B cell (primary cell): Measurements from ENCODE around the gene MYO16. TPM values are rescaled to one million over a fixed set of nuclear protein-coding genes. Genes with fewer than 3 reads are reported as not detected.

Source experiments
- ATAC-seq: fragments of 200-7000 bp; cut with Tn5 transposase; one replicate; pipeline ENCODE4 v1.10.0; 2021; ENCODE audit warnings: low read depth, mild to moderate bottlenecking, moderate number of reproducible peaks, moderate library complexity
- CTCF ChIA-PET: fragments of 350-600 bp; sonication (Branson Sonifier 250); formaldehyde crosslinking; loops from one replicate; lab custom pipeline; 2021; ENCODE audit warnings: antibody characterized with exemption, inconsistent platforms; lab: Charles Lee
- POLR2A ChIA-PET: fragments of 350-600 bp; sonication (Branson Sonifier 250); formaldehyde crosslinking; loops from one replicate; lab custom pipeline; 2021; ENCODE audit warnings: antibody characterized with exemption; lab: Charles Lee
- DNase-seq: peaks from one replicate; pipeline ENCODE4 v3.0.0; 2013
- H2AFZ ChIP-seq: 2 replicates; pipeline ENCODE4 v1.6.1; 2012; ENCODE audit warnings: mild to moderate bottlenecking, low read depth, low read length; ENCODE audit not compliant: insufficient read depth, poor library complexity, severe bottlenecking
- H3K27ac ChIP-seq, 2 donors: 1 replicate in 1 of 2; 2 replicates in 1 of 2; pipeline ENCODE4 v1.5.1; 2012 to 2013; ENCODE audit warnings: low read length in 2 of 2, mild to moderate bottlenecking in 2 of 2, moderate library complexity in 1 of 2
- H3K27me3 ChIP-seq, 4 experiments: fragments of 200-600 bp in 1 of 4; sonication (generic) in 1 of 4; replicated peaks in 1 of 4; 1 replicate in 2 of 4; 2 replicates in 2 of 4; pipeline versions ENCODE4 v1.6.1 to v1.7.0; 2013 to 2016; ENCODE audit warnings: low read length in 3 of 4, mild to moderate bottlenecking in 2 of 4, mixed read lengths in 1 of 4, moderate library complexity in 1 of 4; ENCODE audit not compliant: insufficient read depth in 4 of 4, control insufficient read depth in 3 of 4; ENCODE audit errors: control extremely low read depth in 1 of 4
- H3K36me3 ChIP-seq, 2 experiments: replicated peaks in 1 of 2; 1 replicate in 1 of 2; 2 replicates in 1 of 2; pipeline versions ENCODE4 v1.6.1 to v1.7.1; 2013; ENCODE audit warnings: low read length in 1 of 2; ENCODE audit not compliant: insufficient read depth in 2 of 2, control insufficient read depth in 1 of 2; ENCODE audit errors: control extremely low read depth in 1 of 2, extremely low read depth in 1 of 2
- H3K4me1 ChIP-seq, 2 donors: fragments of 200-600 bp in 1 of 2; sonication (generic) in 1 of 2; 1 replicate in 1 of 2; 2 replicates in 1 of 2; pipeline versions ENCODE4 v1.5.1 to v1.6.1; 2013 to 2017; ENCODE audit warnings: low read length in 2 of 2; ENCODE audit not compliant: control insufficient read depth in 2 of 2, insufficient read depth in 2 of 2
- H3K4me2 ChIP-seq: replicated peaks from 2 replicates; pipeline ENCODE3; 2012; ENCODE audit warnings: mild to moderate bottlenecking, low read depth, low read length; ENCODE audit not compliant: poor library complexity, severe bottlenecking
- H3K4me3 ChIP-seq, 5 experiments: fragments of 200-600 bp in 1 of 5; sonication (generic) in 1 of 5; 1 replicate in 3 of 5; 2 replicates in 2 of 5; pipeline versions ENCODE4 v1.5.1 to v1.7.0; 2011 to 2016; ENCODE audit warnings: low read length in 4 of 5, mild to moderate bottlenecking in 4 of 5, low read depth in 2 of 5, control low read depth in 1 of 5, moderate library complexity in 1 of 5; ENCODE audit not compliant: insufficient read depth in 1 of 5; ENCODE audit errors: control extremely low read depth in 1 of 5, extremely low read depth in 1 of 5
- H3K79me2 ChIP-seq: fragments of 200-600 bp; sonication (generic); one replicate; pipeline ENCODE4 v1.6.0; 2016; ENCODE audit warnings: low read length; ENCODE audit not compliant: control insufficient read depth, insufficient read depth
- H3K9ac ChIP-seq: fragments of 200-600 bp; sonication (generic); 2 replicates; pipeline ENCODE4 v1.6.1; 2017; ENCODE audit warnings: mild to moderate bottlenecking, low read length, moderate library complexity
- H3K9me3 ChIP-seq, 3 donors: one replicate each; pipeline versions ENCODE4 v1.6.1 to v1.7.1; 2013; ENCODE audit warnings: low read length in 2 of 3; ENCODE audit not compliant: control insufficient read depth in 2 of 3, insufficient read depth in 1 of 3; ENCODE audit errors: control extremely low read depth in 1 of 3
- H4K20me1 ChIP-seq: 2 replicates; pipeline ENCODE4 v1.6.0; 2012; ENCODE audit warnings: mild to moderate bottlenecking, low read length; ENCODE audit not compliant: insufficient read depth, control insufficient read depth, poor library complexity, severe bottlenecking
- H3K27ac Mint-ChIP-seq: one replicate; pipeline ENCODE4 v1.8.0; 2021; ENCODE audit warnings: mixed read lengths
- H3K27me3 Mint-ChIP-seq: one replicate; pipeline ENCODE4 v1.8.0; 2021; ENCODE audit warnings: mixed read lengths
- H3K4me1 Mint-ChIP-seq: one replicate; pipeline ENCODE4 v1.8.0; 2021; ENCODE audit warnings: mixed read lengths
- H3K4me3 Mint-ChIP-seq: one replicate; pipeline ENCODE4 v1.8.0; 2021; ENCODE audit warnings: mixed read lengths
- H3K9me3 Mint-ChIP-seq: one replicate; pipeline ENCODE4 v1.8.0; 2022; ENCODE audit warnings: mixed read lengths; ENCODE audit not compliant: insufficient read depth
- CTCF ChIP-seq: fragments of 200-600 bp; IDR thresholded peaks from one replicate; pipeline ENCODE4 v1.8.0; 2022; ENCODE audit warnings: antibody characterized with exemption, mild to moderate bottlenecking
- EZH2 ChIP-seq: IDR thresholded peaks from 2 replicates; pipeline ENCODE4 v1.6.1; 2012; ENCODE audit warnings: borderline replicate concordance, low read depth, mild to moderate bottlenecking, moderate library complexity, low read length; ENCODE audit not compliant: insufficient read depth, poor library complexity, severe bottlenecking
- WGBS: methylation state at CpG from one replicate; pipeline ENCODE4 v1.1.5; 2013; ENCODE audit warnings: missing lambda C conversion rate; ENCODE audit not compliant: insufficient coverage; 5-methylcytosine and 5-hydroxymethylcytosine counted together
- intact Hi-C: fragments of 100-400 bp; cut with micrococcal nuclease; formaldehyde crosslinking; loops from one replicate; pipeline ENCODE4 v1.10.0; 2022
- polyA plus RNA-seq: library from polyadenylated mRNA; depleted of rRNA; stranded (reverse); fragments of >200 nt; gene quantifications from 2 replicates; pipeline ENCODE4 v1.2.3, GENCODE V29; 2012
- total RNA-seq, 2 donors: library from RNA; stranded (reverse); fragments of 120-200 nt in 1 of 2; gene quantifications; 1 replicate in 1 of 2; 2 replicates in 1 of 2; pipeline versions ENCODE4 v1.2.3 to v1.2.4, GENCODE V29; 2013 to 2022

Gene MYO16
- total and polyA plus RNA-seq, 2 donors (not counting 1 experiment from before 2014, with no cell fraction given), result not detected

DNA sequence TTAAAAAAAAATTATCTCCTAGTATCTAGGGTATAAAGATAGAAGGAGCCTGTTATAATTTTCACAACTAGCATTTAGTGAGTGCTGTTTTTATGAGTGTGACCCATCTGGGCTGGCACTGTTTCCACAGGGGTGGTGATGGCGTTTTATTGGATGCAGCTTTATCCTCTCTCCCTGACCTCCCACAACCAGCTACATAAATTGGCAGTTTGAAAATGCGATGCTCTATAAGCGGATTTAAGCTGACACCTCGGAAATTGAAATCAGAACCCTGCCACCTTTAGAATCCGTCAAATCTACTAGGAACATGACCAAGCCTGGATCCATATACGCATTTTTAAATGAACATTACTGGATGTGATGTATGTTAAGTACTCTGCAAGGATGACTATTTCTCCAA, 44.9 kb downstream of the MYO16 start:
- intact Hi-C loops, result no loop called here
- Histone ChIP-seq H3K4me1 (no peaks in the 10 kb centered on the region), H3K9ac (no peak overlapping the region), H3K27ac (no peak overlapping the region), H3K4me2 (no peak overlapping the region), H3K27me3 (no peaks in the 10 kb centered on the region), H4K20me1 (no peaks in the 10 kb centered on the region), H3K4me3 (no peak overlapping the region), H2AFZ (no peak overlapping the region), H3K36me3 (no peaks in the 10 kb centered on the region), H3K9me3 (no peaks in the 10 kb centered on the region), H3K79me2 (no peaks in the 10 kb centered on the region)
- peaks cover 3% of the 10 kb centered on the region for H3K9me3 Mint-ChIP-seq
- no peak for ATAC-seq
- CTCF ChIA-PET, result no interaction called here
- WGBS, result no CpG with 5 or more reads among the region's 6 CpGs
- H3K4me3 Mint-ChIP-seq, result no peak overlapping the region
- DNase-seq, result no peak
- H3K27ac Mint-ChIP-seq, result no peak overlapping the region
- H3K27me3 Mint-ChIP-seq, result no peaks in the 10 kb centered on the region
- no peak for TF ChIP-seq CTCF
- H3K4me1 Mint-ChIP-seq, result no peaks in the 10 kb centered on the region
- POLR2A ChIA-PET, result no interaction called here

- CTCF ChIA-PET, result no interaction called here
- Histone ChIP-seq H3K79me2 (no peaks in the 10 kb centered on the region), H3K9ac (no peak overlapping the region), H3K4me2 (no peak overlapping the region), H3K4me1 (no peaks in the 10 kb centered on the region), H3K27ac (no peak overlapping the region), H3K9me3 (no peaks in the 10 kb centered on the region), H3K36me3 (no peaks in the 10 kb centered on the region), H3K4me3 (no peak overlapping the region), H2AFZ (no peak overlapping the region), H3K27me3 (no peaks in the 10 kb centered on the region), H4K20me1 (no peaks in the 10 kb centered on the region)
- DNase-seq (no peak), ATAC-seq (no peak)
- H3K9me3 Mint-ChIP-seq, result no peaks in the 10 kb centered on the region
- no peak overlapping the region for H3K4me3 Mint-ChIP-seq
- no peaks in the 10 kb centered on the region for H3K4me1 Mint-ChIP-seq
- intact Hi-C loops, result no loop called here
- no CpG with 5 or more reads among the region's 4 CpGs for WGBS
- H3K27ac Mint-ChIP-seq, result no peak overlapping the region
- TF ChIP-seq CTCF, result no peak
- no peak for TF ChIP-seq EZH2
- POLR2A ChIA-PET, result no interaction called here
- no peaks in the 10 kb centered on the region for H3K27me3 Mint-ChIP-seq
These were observed 45.4 kb downstream of the MYO16 start for GRCh38 chr13:108674771-108675170.
